ENCODE data around the gene PPP1R2B.

The PPP1R2B gene

GRCh38 chr5:156896546-156896945 is 46.5 kb downstream of the PPP1R2B start:
- no peak for FAIRE-seq
- TF ChIP-seq POLR2A (IDR thresholded peaks at IDR 0.05; ENCODE audit: low read depth, low read length): no peak
- no peak for DNase-seq (ENCODE audit: insufficient read length, low spot score)

Data from H54 (cell line).